Measurements from ENCODE around the gene RAC2. TPM values are rescaled to one million over a fixed set of nuclear protein-coding genes. Genes with fewer than 3 reads are reported as not detected.

RAC2 gene
- total RNA-seq, 2 donors from 2014 or later: 655 to 769 TPM

Other genes starting within 250 kb of the RAC2 start
- 1 to 10 TPM; 5.1 to 5.3 TPM for gene TST, start 224.8 kb downstream of the RAC2 start, total RNA-seq
- 10 to 100 TPM; 20.9 to 23.2 TPM for gene MPST, start 224.5 kb downstream of the RAC2 start, total RNA-seq
- 10 to 100 TPM; 20.0 to 35.7 TPM for gene KCTD17, start 192.5 kb downstream of the RAC2 start, total RNA-seq
- gene TMPRSS6, start 134.6 kb downstream of the RAC2 start, total RNA-seq: 10 to 100 TPM in 1 of 2 donors, 1 to 10 TPM in 1; 8.7 to 27.8 TPM
- gene IL2RB, start 94.4 kb downstream of the RAC2 start, total RNA-seq: 100 to 1,000 TPM; 170 to 253 TPM
- gene C1QTNF6, start 56.0 kb downstream of the RAC2 start, total RNA-seq: 10 to 100 TPM; 13.8 to 14.5 TPM
- 10 to 100 TPM in 1 of 2 donors, 1 to 10 TPM in 1; 5.2 to 28.1 TPM for gene SSTR3, start 31.8 kb downstream of the RAC2 start, total RNA-seq
- gene CYTH4, start 38.2 kb upstream of the RAC2 start, total RNA-seq: 10 to 100 TPM; 60.7 to 69.7 TPM
- gene ELFN2, start 183.2 kb upstream of the RAC2 start, total RNA-seq: 1 to 10 TPM in 1 of 2 donors, under 1 TPM in 1; 0.41 to 2.0 TPM
- 100 to 1,000 TPM in 1 of 2 donors, 10 to 100 TPM in 1; 88.7 to 169 TPM for gene MFNG, start 242.1 kb upstream of the RAC2 start, total RNA-seq